SIG-M5 (cell line): ENCODE results near the gene ARTN.

Experiments used
- DNase-seq: peaks from one replicate; lab custom pipeline; 2025; lab: John Stamatoyannopoulos, UW

ARTN gene

DNA sequence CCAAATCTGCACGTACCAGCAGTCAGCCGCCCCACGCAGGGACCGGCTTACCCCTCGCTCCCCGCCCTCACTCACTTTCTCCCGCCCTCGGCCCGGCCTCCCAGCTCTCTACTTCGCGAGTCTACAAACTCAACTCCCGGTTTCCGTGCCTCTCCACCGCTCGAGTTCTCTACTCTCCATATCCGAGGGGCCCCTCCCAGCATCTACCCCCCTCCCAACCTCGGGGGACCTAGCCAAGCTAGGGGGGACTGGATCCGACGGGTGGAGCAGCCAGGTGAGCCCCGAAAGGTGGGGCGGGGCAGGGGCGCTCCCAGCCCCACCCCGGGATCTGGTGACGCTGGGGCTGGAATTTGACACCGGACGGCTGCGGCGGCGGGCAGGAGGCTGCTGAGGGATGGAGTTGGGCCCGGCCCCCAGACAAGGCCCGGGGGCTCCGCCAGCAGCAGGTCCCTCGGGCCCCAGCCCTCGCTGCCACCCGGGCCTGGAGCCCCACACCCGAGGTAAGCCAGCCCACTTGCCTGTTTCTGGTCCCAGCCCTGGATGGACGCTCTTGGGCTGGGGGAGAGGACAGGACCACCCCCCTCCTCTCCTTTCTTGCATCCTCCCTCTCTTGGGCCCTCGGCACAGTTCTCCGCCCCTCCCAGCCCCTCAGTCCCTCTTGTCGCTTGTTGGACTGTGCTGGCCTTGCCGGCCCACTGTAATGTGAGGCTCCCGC lies at the start of gene ARTN:
TSS of gene ARTN (plus strand) at position 416 of the 715 bp plus-strand sequence. CDS start 1,856 bp downstream, outside the sequence.
- no peak for DNase-seq

GRCh38 chr1:43885279-43885801 lies 48.3 kb upstream of the ARTN start:
- no peak for DNase-seq

- DNase-seq = no peak
Measured at GRCh38 chr1:43887748-43888147, 45.9 kb upstream of the ARTN start.

- DNase-seq = no peak
Measured at GRCh38 chr1:43890815-43891214, 42.8 kb upstream of the ARTN start.

DNA sequence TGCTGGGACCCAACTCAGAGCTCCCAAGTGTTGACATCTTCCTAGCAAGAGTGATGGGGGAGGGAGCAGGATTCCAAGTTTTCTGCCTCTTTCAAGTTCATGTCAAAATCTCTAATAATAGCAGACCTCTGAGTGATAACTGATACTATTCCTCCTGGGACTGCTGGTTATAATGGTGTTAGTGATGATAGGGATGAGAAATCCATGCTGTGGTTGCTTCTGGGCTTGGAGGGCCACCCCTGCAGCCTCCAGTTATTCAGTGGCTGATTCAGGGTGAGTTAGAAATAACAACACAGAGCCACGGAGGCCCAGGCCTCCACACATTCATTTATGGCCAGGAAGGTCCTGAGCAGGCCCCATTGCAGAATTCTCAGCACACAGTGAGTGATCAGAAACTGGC lies 40.6 kb upstream of the ARTN start:
- no peak for DNase-seq

DNA sequence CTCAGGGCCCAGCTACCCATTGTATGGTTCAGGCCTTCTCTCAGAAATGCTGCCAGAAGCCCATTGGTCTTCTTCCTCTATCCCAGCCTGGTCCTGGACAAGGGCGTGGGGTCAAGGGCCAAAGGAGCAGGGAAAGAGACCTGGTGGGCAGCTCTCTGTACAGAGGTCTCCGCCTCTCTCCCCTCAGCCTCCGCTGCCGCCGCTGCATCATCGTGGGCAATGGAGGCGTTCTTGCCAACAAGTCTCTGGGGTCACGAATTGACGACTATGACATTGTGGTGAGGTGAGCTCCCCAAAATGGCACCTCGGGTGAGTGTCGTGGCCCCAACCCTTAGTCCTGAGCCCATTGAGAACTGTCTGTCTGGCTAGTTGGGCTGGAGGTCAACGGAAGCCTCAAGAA lies 34.6 kb upstream of the ARTN start:
- DNase-seq = no peak

DNA sequence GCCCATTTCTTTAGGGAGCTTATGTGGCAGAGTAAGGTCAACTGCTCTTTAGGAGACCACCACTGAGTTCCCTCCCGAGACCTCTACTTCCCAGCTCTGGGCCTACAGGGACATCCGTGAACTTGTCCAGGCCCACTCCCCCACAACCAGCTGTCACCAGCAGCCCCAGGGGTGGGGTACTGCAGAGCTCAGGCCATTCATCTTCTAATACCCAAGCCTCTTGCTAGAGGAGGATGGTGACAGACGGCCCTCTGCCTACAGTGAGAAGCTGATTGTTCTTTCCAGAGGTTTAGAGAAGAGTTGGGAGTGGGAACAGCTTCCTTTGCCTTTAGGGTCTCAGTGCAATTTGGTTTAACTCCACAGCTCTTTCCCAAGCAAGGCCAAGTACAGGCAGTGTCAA lies 33.2 kb upstream of the ARTN start:
- no peak for DNase-seq

GRCh38 chr1:43901196-43901961 lies 32.2 kb upstream of the ARTN start:
- DNase-seq = no peak

GRCh38 chr1:43902058-43902831 lies 31.4 kb upstream of the ARTN start:
- no peak for DNase-seq

- no peak for DNase-seq
Measured at GRCh38 chr1:43904660-43905551, 28.7 kb upstream of the ARTN start.

GRCh38 chr1:43908226-43908625 lies 25.4 kb upstream of the ARTN start:
- DNase-seq = no peak

- no peak for DNase-seq
Measured at GRCh38 chr1:43908858-43909257, 24.7 kb upstream of the ARTN start.

DNA sequence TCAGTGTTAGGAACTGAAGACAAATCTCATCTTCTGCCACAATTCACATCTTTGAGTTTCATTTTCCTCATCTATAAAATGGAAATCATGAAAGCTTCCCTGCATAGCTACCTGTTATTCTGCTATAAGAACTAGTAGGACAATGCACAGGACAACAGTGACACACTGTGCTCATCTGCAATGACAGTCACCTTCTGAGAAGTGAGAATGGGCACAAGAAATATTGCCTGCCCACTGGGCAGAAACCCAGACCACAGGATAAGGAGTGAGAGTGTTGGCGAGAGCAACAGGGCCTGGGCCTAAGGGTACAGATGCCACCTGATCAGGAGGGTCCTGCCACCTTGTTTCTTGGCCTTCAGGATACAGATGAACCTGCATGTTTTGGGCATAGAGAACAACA lies 23.3 kb upstream of the ARTN start:
- no peak for DNase-seq

DNA sequence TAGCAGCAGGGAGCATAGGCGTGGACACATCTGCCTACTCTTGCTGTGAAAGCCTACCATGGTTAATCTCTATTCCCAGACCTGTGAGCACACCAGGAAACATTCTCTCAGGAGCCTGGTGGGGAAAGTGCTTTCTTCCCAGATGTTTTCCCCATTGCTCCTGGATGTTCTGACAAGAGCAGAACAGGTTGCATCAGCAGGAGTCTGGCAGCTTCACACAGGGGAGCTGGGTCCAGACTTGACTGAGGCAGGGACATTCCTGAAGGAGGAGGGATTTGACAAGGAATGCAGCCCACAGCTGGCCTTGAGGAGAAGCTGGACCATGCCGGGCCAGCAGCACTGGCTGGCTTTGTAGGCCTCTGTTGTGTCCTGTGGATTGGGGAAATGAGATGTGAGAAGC lies 21.0 kb upstream of the ARTN start:
- DNase-seq = no peak

DNA sequence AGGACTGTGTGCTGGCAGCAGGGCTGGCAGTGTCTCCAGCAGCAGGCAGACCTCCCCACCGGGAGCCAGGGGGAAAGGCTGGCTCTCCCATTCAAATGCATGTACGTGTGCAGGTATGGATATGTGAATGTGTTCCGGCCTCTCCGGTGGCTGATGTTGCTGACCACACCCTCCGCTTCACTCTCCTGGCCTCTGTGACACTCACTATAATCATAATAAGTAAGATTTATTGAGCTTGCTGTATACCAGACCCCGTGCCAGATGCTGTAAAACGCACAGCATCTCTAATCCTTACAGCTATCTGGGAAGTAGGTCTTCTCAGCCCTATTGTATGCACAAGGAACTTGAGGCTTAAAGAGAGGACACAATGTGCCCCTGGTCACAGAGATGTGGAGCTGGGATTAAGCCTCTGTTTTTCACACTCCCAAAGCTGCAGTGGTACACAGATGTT lies 20.5 kb upstream of the ARTN start:
- DNase-seq = no peak

DNA sequence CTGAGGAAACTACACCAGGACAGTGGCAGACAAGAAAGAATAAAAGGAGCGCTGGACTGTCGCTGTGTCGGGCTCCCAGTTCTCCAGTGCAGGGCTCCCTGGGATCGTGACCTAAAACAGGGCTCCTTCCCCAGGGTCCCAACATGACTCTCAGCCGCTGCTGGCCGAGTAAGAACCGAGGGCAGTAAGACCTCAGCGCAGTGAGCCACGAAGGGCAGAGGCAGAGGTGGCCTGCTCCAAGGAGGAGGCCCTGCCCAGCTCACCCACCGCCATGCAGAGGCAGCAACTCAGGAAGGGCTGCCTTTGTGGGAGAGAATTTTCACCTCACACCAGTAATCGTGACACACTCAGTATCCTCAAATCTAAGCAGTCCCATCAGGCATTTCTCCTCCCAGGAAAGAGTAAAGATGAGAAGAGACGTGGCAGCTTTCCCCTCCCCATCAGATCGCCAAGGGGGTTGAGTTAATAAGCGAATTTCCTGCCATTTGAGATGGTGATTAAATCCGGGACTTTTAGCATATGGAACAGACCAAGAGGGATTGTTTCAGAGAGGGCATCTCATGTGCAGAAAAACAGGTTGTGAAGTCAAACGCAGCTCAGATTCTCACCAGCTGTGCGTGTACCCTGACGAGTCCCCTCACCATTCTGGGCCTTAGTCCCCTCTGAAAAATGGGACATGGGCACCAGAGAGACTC lies 19.8 kb upstream of the ARTN start:
- DNase-seq = no peak

- no peak for DNase-seq
Measured at GRCh38 chr1:43914576-43915525, 18.8 kb upstream of the ARTN start.

- DNase-seq = no peak
Measured at GRCh38 chr1:43919906-43920305, 13.7 kb upstream of the ARTN start.

GRCh38 chr1:43921022-43921421 lies 12.6 kb upstream of the ARTN start:
- DNase-seq = no peak

DNA sequence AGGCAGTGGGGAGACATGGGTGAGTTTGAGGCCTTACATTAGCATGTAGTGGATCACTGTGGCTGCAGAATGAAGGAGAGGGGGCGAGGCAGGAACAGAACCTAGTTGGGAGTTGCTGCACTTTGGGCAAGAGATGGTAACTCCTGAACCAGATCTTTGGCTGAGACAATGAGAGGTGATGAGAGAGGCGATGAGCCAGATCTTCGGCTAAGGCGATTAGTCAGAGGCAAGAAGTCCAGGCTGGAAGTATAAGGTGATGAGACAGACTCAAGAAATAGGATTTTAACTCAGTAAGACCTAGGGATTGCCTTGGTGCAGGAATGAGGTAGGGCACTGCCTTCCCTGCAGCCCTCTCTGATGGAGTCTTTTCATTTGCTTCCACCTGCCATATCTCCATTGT lies 9.1 kb upstream of the ARTN start:
- DNase-seq = no peak
